ENCODE measurements around the gene NOP14. TPM values are rescaled to one million over a fixed set of nuclear protein-coding genes. Genes with fewer than 3 reads are reported as not detected.

Gene NOP14
- total and polyA plus RNA-seq, 2 of the 8 experiments (the other 6 are each of a cell fraction or from before 2014, with no cell fraction given) = 8.6 to 45.3 TPM

- Histone ChIP-seq H2BK12ac (ENCODE audit: low read depth, low read length) (no peak overlapping the region), H3K9me3 (ENCODE audit: insufficient read depth in 2 of 2, low read depth in 1 of 2, low read length in 1 of 2) (no peaks in the 10 kb centered on the region), H3K9ac (replicated peaks in 1 of 4; ENCODE audit: extremely low read depth in 1 of 4, low read depth in 3 of 4, low read length in 3 of 4) (no peak overlapping the region), H3K23ac (ENCODE audit: insufficient read length) (no peak overlapping the region), H3K79me2 (ENCODE audit: control insufficient read depth in 1 of 2, insufficient read depth in 2 of 2, low read length in 2 of 2) (no peaks in the 10 kb centered on the region), H4K20me1 (replicated peaks in 1 of 2; ENCODE audit: control insufficient read depth in 1 of 2, insufficient read depth in 2 of 2, low read length in 2 of 2) (peaks cover 8 to 18% of the 10 kb centered on the region in 2 experiments), H4K5ac (ENCODE audit: insufficient read length, low read depth, low read length) (no peak overlapping the region), H3K4me3 (ENCODE audit: extremely low read depth in 1 of 4, insufficient read depth in 2 of 4, low read depth in 3 of 4, low read length in 4 of 4) (no peak overlapping the region), H3K4ac (replicated peaks; ENCODE audit: insufficient read length, low read depth, low read length) (no peak overlapping the region), H3K27ac (ENCODE audit: low read depth, low read length) (no peak overlapping the region), H2BK120ac (replicated peaks; ENCODE audit: low read depth, low read length) (no peak overlapping the region), H4K91ac (replicated peaks; ENCODE audit: insufficient read length, low read length) (no peak overlapping the region), H4K8ac (ENCODE audit: extremely low read depth, insufficient read depth, low read length) (no peak overlapping the region), H2BK15ac (ENCODE audit: low read length) (no peak overlapping the region), H2BK5ac (ENCODE audit: low read depth, low read length) (no peak overlapping the region), H2AK5ac (ENCODE audit: low read depth, low read length) (no peak overlapping the region), H3K14ac (ENCODE audit: insufficient read length) (no peak overlapping the region), H2BK20ac (ENCODE audit: low read length) (no peak overlapping the region), H2AFZ (ENCODE audit: low read length) (no peak overlapping the region), H3K36me3 (ENCODE audit: control insufficient read depth in 2 of 4, insufficient read depth in 4 of 4, low read length in 3 of 4) (peaks cover 54 to 81% (median 76%) of the 10 kb centered on the region in 4 experiments), H3K4me2 (ENCODE audit: insufficient read depth in 1 of 2, low read depth in 2 of 2, low read length in 2 of 2) (no peak overlapping the region), H3K56ac (replicated peaks; ENCODE audit: insufficient read length, low read depth, low read length) (no peak overlapping the region), H3K4me1 (replicated peaks in 1 of 4; ENCODE audit: control insufficient read depth in 3 of 4, insufficient read depth in 4 of 4, low read length in 3 of 4) (no peaks in the 10 kb centered on the region), H3K18ac (ENCODE audit: extremely low read depth, low read length) (no peak overlapping the region), H3K79me1 (ENCODE audit: low read depth, low read length) (no peaks in the 10 kb centered on the region), H3K27me3 (replicated peaks in 1 of 4; ENCODE audit: control insufficient read depth in 3 of 4, extremely low read depth in 1 of 4, insufficient read depth in 3 of 4, low read length in 3 of 4) (no peaks in the 10 kb centered on the region), H3K23me2 (ENCODE audit: low read depth, low read length) (no peaks in the 10 kb centered on the region)
- DNase-seq (ENCODE audit: low read depth in 1 of 2, low spot score in 2 of 2) (no peak), FAIRE-seq (no peak)
- WGBS, 2 experiments (ENCODE audit: extremely low coverage in 1 of 2, insufficient coverage in 1 of 2, insufficient read length in 1 of 2, insufficient replicate concordance in 2 of 2, low coverage in 1 of 2, low lambda C conversion rate in 2 of 2, missing lambda C conversion rate in 1 of 2) = 91% methylated on average over 19 of the region's 19 CpGs; no CpG with 5 or more reads in 1 of the 2 experiments
- POLR2A ChIA-PET (ENCODE audit: partially characterized antibody) = interaction anchor here (0.6 to 1.5 kb wide), 3 partner anchors 10 to 35 kb away, joined by 3 to 9 read pairs (median 5); no protein-coding TSS in a partner anchor
- CTCF ChIA-PET (ENCODE audit: partially characterized antibody) = no interaction called here
- TF ChIP-seq HDAC6 (IDR thresholded peaks at IDR 0.05; ENCODE audit: low read depth, low read length) (no peak), JUN (IDR thresholded peaks at IDR 0.05; ENCODE audit: low read depth, low read length) (no peak), CTBP2 (IDR thresholded peaks at IDR 0.05; ENCODE audit: borderline replicate concordance, insufficient read depth, insufficient read length, low read length) (no peak), EP300 (IDR thresholded peaks at IDR 0.05; ENCODE audit: borderline replicate concordance in 1 of 2, low read depth in 2 of 2, low read length in 2 of 2) (no peak), FOSL1 (IDR thresholded peaks at IDR 0.05; ENCODE audit: insufficient read depth, low read depth, low read length) (no peak), SP1 (IDR thresholded peaks at IDR 0.05; ENCODE audit: low read depth, low read length) (no peak), KDM1A (IDR thresholded peaks at IDR 0.05; ENCODE audit: borderline replicate concordance, low read length) (no peak), SRF (IDR thresholded peaks at IDR 0.05; ENCODE audit: low read depth, low read length) (no peak), CTCF (IDR thresholded peaks at IDR 0.05; ENCODE audit: control extremely low read depth in 1 of 3, insufficient read depth in 1 of 3, low read depth in 1 of 3, low read length in 3 of 3) (no peak)
Observed at GRCh38 chr4:2946812-2947600, 16.2 kb downstream of the NOP14 start.
